Occipital lobe (tissue), 2 donors: Measurements from ENCODE around the gene GRIK3. TPM values are rescaled to one million over a fixed set of nuclear protein-coding genes. Genes with fewer than 3 reads are reported as not detected.

Source experiments
- DNase-seq: peaks from one replicate; lab custom pipeline; 2025; lab: John Stamatoyannopoulos, UW
- total RNA-seq: library from RNA; depleted of rRNA; stranded (reverse); fragments of >200 nt; gene quantifications from one replicate; pipeline ENCODE4 v1.2.3, GENCODE V29; 2014

The GRIK3 gene
- total RNA-seq, 1 donor from 2014 or later, result 32.0 TPM

- DNase-seq, result no peak
These were observed 240.9 kb downstream of the GRIK3 start for GRCh38 chr1:36793452-36793851.

DNA sequence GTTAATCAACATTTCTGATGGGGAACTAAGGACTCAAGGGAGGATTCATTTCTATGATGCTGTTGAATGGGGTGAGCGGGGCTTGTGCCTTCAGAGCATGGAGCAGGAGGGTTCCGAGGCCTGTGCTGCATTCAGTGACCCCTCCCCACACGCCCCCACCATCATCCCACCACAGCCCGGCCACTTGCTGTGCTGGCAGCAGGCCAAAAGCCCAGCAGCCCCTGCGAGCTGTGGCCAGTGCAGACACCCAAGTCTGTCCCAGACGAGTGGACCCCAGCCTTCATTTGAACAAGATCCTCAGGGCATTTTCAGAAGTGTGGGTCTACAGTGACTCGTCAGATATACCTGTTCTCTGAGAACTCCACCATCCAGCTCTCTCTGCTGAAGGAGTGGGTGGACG, 242.0 kb downstream of the GRIK3 start:
- DNase-seq, result no peak

DNA sequence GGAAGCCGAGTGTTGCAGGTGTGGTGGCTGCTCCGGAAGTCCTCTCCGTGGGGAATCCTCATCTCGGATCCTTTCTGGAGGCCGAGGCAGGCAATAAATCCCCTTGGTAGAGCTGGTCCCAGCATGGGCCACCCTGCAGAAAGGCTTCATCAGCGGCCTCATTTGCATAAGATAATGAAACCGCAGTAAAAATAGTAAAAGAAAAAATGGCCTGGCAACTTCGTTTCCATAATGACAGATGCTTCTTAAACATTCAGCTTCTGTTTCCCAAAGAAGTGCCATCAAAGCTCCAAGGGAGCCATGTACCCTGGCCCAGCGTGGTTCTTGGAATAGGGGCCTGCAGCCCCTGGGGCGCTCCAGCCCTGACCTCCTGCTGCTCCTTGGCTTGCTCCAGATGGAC, 244.1 kb downstream of the GRIK3 start:
- DNase-seq, result no peak

DNA sequence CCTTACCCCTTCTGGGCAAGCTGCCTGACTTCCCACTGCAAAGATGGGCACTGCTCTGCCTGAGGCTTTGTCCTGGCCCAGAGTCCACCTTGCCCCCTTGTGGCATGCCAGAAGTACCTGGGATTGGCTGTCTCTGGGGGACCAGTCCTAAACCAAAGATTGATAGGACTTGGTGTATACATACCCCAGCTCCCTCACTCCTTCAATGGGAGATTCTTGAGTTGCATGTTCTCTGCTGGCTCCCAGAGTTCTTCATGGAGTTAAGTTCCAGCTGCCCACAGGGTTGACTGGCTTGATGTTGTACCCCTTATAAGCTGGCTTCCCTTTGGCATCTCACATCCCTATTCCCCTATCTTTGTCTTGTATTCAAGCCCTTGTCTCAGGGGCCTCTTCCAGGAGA, 244.8 kb downstream of the GRIK3 start:
- DNase-seq, result no peak

GRCh38 chr1:36787312-36787913, 246.9 kb downstream of the GRIK3 start:
- no peak for DNase-seq

- no peak for DNase-seq
These were observed 247.9 kb downstream of the GRIK3 start for GRCh38 chr1:36786425-36786824.

DNA sequence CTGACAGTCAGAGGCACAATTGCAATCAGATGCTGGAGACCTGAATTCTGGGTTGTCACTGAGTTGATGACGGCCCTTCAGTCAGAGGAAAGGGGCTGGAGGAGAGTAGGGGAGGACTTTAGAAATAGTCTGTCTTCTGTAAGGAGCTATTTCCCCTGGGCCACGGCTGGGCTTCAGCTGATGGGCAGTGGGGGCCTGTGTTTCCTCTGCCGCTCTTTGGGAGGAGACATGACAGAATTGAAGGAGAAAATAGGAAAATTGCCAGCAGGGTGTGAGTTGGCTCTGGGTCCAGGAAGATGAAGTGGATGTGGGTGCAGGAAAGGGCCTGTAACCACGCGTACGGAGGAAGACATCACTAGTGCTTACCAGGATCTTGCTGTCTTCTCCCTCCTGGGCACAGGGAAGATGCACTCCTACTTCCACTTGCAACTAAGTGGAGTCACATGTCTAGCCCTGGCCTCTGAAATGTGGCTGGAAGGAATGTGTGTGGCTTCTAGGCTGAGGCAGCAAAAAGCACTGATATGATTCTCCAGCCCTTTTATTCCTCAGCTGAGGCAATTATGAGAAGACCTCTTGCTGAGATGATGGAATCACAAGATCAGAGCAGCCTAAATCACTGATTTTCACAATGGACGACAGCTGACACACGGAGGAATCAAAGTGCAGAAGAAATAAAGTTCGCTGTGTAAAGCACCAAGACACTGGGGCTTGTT, 250.0 kb downstream of the GRIK3 start:
- DNase-seq, result no peak

- DNase-seq, result no peak
These were observed 250.8 kb downstream of the GRIK3 start for GRCh38 chr1:36783475-36783874.

GRCh38 chr1:36782785-36783184, 251.5 kb downstream of the GRIK3 start:
- DNase-seq, result no peak

GRCh38 chr1:36782085-36782484, 252.2 kb downstream of the GRIK3 start:
- no peak for DNase-seq

DNA sequence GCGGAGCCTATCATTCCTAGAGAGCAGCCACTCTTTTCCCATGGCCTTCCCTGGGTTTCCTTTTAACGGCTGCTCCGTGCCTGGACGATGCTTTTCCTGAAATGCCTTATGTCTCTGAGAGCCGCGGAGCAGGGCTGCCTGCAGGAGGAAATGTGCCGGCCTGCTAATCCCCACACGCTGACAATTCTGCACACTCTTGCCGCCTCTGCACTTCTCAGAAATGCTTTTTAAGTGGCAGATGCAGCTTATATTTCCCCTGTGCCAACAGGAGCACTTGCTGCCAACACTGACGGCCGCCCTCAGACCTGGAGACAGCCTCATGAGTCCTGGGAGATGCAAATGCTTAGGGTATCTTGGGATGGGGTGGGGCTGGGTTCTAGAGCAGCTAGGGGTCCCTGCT, 253.2 kb downstream of the GRIK3 start:
- peak; percentile 58 for DNase-seq

- DNase-seq, result no peak
These were observed 255.6 kb downstream of the GRIK3 start for GRCh38 chr1:36778740-36779139.

DNA sequence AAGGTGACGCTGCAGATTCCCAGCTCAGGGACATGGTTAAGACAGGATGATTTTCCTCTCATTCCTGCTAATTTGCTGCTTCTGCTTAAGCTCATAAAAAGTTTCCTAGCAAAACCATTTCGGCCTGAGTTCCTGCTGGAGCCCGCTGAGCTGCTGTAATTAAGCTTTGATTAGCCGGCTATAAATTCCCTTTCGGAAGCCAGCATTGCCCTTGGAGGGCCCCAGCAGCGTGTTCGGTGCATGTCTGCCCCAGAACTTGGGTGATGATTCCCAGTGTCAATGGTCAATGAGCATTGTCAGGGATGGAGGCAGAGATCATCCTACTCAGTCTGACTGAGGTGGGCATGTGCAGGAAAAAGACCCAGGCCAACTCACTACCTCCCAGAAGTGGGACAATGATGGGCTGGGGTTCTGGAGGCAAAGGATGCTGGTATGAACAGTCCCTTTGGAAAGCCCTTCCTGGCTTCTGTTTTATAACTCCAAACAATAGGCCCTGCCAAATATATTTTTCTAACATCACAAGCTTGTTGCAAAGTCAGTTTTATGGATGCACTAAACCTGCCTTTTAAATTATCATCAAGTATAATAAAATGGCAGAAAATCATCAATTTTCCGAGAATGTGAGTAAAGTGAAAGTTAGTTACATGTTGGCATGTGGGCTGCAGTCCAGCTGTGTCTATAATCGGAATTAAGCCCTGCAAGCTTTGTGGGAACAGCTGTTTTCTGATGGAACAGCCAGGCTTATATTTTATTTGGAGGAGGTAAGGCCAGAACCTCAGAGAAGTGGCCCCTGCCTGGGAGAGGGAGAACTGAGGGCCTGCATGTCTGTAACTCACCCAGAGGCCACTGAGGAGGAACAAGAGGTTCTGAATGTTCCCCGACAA, 257.1 kb downstream of the GRIK3 start:
- no peak for DNase-seq

DNA sequence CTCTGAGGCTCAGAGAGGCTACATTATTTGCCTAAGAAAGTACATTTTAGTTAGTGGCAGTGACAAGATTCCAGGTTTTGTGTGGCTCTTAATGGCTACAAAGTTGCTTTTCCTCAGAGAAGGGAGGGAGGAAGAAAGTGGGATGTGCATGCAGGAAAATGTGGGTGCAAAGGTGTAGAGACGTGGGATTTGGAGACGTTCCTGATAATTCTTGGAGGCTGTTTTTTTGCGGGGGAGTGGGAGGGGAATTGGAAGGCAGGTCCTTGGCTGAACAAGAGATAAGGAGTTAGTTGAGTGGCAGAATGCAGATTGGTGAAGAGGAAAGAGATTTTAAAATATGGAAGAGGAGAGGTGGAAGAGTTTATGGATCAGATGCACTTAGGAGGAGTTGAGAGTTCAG, 258.1 kb downstream of the GRIK3 start:
- no peak for DNase-seq

GRCh38 chr1:36775716-36776115, 258.6 kb downstream of the GRIK3 start:
- no peak for DNase-seq

DNA sequence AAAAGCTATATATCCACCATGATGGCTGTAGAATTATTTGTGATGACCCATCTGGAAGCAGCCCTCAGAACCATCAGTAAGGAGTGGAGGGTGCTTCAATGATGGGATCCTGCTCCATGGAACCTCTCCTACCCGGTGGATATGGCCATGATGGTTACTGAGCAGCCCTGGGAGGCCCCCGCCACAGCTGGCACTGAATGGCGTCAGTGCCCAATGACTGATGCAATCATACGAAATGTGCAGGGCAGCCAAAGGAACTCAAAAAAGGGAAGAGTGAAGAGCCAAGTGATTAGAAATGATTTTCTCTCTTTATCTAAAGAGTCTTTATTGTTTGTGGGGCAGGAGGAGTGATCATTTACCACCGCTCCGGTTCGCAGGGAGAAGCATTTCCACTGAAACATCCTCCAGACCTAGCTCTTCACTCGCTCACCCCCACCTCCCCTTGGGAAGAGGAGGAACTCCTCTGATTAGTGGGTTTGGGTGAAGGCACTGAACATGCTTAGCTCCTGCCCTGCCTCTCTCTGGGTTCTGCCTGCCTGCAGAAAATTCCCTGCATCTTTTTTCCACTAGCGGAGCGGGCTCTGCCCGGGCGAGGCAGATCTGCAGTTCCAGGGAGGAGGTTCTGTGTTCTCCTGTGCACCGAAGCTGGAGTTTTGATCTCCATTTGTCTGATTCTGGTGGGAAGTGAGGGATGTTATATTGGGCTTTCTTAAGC, 260.3 kb downstream of the GRIK3 start:
- DNase-seq, result no peak

GRCh38 chr1:36772647-36773495, 261.4 kb downstream of the GRIK3 start:
- no peak for DNase-seq

DNA sequence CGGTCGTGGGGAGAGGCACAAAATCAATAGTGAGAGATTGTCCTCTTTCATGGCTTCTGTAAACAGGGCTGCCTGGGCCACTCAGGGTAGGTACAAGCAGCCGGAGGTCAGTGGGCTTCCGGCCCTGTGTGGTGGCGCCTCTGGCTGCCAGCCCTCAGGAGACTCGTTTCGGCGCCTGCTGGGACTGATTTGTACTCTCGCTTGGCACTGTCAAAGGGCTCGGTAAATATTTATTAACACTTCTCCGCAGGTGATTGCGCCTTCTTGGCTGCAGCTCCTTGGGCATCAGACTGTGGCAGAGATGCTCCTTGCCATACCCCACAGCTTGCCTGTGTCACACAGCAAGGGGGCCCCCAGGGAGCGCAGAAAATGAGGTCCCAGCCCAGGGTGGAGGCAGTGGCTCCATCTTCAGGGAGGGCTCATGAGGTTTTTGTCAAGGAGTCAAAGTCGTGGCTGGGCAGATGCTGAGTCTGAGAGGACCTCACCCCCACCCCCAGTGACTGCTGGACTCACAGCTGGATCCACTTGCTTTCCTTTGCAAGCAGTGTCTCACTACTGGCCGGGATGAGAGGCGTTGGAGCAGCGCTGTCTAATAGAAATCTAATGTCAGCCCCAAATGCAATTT, 262.5 kb downstream of the GRIK3 start:
- DNase-seq, result no peak

DNA sequence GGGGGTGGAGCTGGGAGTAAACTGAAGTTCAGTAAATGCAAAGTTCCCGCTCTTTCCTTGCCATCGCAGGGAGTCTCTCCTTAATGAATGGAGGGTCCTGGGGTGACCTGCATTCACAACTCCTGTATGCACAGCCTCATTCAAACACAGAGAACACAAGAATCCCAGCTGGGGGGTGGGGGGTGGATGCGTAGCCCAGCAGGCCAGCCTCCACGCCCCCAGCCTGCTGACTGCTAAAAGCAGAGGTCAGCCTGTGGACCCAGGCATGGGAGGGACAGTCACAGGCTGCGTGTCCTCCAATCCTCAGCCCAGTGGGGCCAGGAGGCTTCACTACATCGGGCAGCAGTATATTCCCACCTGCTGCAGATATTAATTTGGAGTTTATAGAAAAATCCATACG, 263.1 kb downstream of the GRIK3 start:
- DNase-seq, result no peak
